HG03103 (cell line): Measurements from ENCODE around the gene AGFG2.

ENCODE experiments used
- ATAC-seq: cut with Tn5 transposase; IDR thresholded peaks from one replicate; pipeline ENCODE4 v1.9.1; 2021; ENCODE audit warnings: low read depth; ENCODE audit not compliant: unreplicated experiment

AGFG2 gene

GRCh38 chr7:100604976-100605911 lies 66.2 kb downstream of the AGFG2 start:
- no peak for ATAC-seq

DNA sequence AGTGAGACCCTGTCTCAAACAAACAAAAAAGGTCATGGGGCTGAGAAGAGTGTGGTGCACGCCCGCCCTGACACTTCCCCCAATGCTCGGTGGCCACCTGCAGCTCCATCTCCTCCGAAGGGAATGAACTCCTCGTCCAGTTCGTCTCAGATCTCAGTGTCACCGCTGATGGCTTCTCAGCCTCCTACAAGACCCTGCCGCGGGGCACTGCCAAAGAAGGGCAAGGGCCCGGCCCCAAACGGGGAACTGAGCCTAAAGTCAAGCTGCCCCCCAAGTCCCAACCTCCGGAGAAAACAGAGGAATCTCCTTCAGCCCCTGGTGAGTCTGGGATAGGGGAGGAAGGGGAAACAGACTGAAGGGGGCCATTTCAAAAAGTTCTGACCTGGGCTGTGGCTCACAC lies 67.3 kb downstream of the AGFG2 start:
- no peak for ATAC-seq

- no peak for ATAC-seq
Observed at GRCh38 chr7:100607111-100607510, 68.1 kb downstream of the AGFG2 start.

DNA sequence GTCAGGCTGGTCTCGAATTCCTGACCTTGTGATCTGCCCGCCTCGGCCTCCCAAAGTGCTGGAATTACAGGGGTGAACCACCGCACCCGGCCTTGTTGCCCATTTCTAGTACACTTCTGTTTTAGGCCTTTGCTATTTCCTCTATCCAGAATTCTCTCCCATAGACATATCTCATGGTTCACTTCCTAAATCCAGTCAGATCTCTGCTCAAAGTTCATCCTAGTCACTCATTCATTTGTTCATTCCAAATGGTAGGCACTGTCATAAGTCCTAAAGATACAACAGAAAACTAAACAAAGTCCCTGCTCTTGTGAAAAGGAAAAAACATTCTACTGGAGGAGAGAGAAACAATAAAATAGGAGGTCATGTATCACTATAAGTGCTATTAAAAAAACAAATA lies 71.0 kb downstream of the AGFG2 start:
- ATAC-seq = no peak

DNA sequence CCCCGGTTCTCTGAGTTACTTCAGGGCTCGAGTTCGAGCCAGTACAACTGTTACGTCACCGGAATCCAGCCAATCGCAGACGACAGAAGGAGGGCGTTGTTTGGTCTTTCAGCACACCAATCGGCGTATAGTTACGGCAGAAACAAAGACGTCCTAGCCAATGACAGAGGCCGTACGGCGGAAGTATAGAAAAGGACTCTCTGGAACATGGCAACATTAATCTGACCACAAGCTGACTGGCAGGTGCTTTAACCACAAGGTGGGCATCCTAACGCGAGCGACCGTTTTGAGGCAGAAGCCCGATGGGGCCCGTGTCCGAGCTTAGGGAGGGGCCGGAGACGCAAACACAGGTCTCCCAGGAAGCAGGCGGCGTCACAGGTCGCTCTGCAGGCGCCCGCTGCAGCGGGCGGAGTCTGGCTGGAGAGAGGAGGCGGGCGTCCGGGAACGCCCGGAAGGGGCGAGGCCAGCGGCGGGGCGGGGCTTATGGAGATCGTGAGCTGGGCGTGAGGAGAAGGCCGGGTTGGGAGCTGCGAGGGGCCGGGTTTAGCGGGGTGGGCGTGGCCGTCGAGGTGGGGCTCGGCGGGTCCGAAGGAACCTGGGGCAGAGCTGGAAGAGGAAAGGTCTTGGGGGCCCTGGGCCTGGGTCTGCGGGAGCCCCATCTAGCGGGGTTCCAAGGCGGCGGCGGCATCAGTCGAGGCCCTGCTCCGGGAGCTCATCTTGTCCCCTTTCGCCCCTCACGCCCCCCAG lies 73.2 kb downstream of the AGFG2 start, which contains the start of gene MOSPD3:
TSS of gene MOSPD3 (plus strand) at position 558 of the 747 bp plus-strand sequence. CDS start 252 bp downstream, outside the sequence.
- peak; percentile 82 for ATAC-seq

- no peak for ATAC-seq
Observed at GRCh38 chr7:100612730-100613390, 73.9 kb downstream of the AGFG2 start.

GRCh38 chr7:100613412-100614175 lies 74.6 kb downstream of the AGFG2 start:
- ATAC-seq = no peak

DNA sequence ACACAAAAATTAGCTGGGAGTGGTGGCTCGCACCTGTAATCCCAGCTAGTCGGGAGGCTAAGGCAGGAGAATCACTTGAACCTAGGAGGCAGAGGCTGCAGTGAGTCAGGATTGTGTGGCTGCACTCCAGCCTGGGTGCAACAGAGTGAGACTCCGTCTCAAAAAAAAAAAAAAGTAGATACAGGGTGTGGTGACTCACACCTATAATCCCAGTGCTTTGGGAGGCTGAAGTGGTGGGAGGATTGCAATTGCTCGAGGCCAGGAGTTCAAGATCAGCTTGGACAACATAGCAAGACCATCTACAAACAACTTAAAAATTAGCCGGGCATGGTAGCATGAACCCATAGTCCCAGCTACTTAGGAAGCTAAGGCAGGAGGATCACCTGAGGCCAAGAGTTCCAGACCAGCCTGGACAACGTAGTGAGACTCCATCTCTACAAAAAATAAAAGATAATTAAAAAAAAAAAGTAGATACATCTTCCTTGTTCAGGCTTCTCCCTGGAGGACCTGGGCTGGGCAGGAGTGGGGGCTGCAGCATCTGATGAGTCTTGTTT lies 75.4 kb downstream of the AGFG2 start:
- no peak for ATAC-seq
